Neuron (in vitro differentiated cells): ENCODE results near the gene RAB8A.
"Not testable (repeated sequence)": the region's sequence is repeated elsewhere in the genome, so short reads cannot be mapped to it uniquely, and the experiment has no call there.

Source experiments
- H2AFZ ChIP-seq: one replicate; pipeline ENCODE4 v1.6.1; 2013; ENCODE audit warnings: low read depth, mild to moderate bottlenecking, inconsistent platforms, low read length, moderate library complexity
- H3K27me3 ChIP-seq: one replicate; pipeline ENCODE4 v1.6.1; 2013; ENCODE audit warnings: low read length; ENCODE audit not compliant: insufficient read depth
- H3K36me3 ChIP-seq: one replicate; pipeline ENCODE4 v1.6.1; 2013; ENCODE audit warnings: low read length; ENCODE audit not compliant: insufficient read depth
- H3K4me1 ChIP-seq: one replicate; pipeline ENCODE4 v1.6.1; 2013; ENCODE audit warnings: low read length; ENCODE audit not compliant: insufficient read depth
- H3K4me3 ChIP-seq: 2 replicates; pipeline ENCODE4 v1.5.1; 2013; ENCODE audit warnings: mild to moderate bottlenecking, low read length, moderate library complexity
- H3K9me3 ChIP-seq: one replicate; pipeline ENCODE4 v1.6.1; 2013; ENCODE audit warnings: low read length

The RAB8A gene

GRCh38 chr19:16074488-16075365 is 37.0 kb upstream of the RAB8A start:
- H3K4me1 ChIP-seq = peaks cover 17% of the 10 kb centered on the region
- H3K9me3 ChIP-seq = no peaks in the 10 kb centered on the region
- no peaks in the 10 kb centered on the region for H3K27me3 ChIP-seq
- no peak overlapping the region for H3K4me3 ChIP-seq
- H2AFZ ChIP-seq = no peak overlapping the region
- no peaks in the 10 kb centered on the region for H3K36me3 ChIP-seq

- Histone ChIP-seq H3K4me3 (peak overlapping the region; percentile 56), H3K36me3 (no peaks in the 10 kb centered on the region), H3K27me3 (no peaks in the 10 kb centered on the region), H3K4me1 (peaks cover 17% of the 10 kb centered on the region), H2AFZ (peak overlapping the region; percentile 63), H3K9me3 (no peaks in the 10 kb centered on the region)
These were observed 36.1 kb upstream of the RAB8A start for GRCh38 chr19:16075430-16076153.

GRCh38 chr19:16076154-16076957 is 35.3 kb upstream of the RAB8A start, which contains the start of gene TPM4:
TSS of gene TPM4 (plus strand) at chr19:16076495. CDS start at chr19:16076566, 71 bp downstream.
- Histone ChIP-seq H3K27me3 (no peaks in the 10 kb centered on the region), H3K4me3 (peak within 1 kb of the TSS; percentile 56)

GRCh38 chr19:16076958-16077611 is 34.6 kb upstream of the RAB8A start:
- H3K4me3 ChIP-seq = peak overlapping the region; percentile 56
- H3K4me1 ChIP-seq = peaks cover 17% of the 10 kb centered on the region
- no peaks in the 10 kb centered on the region for H3K27me3 ChIP-seq
- H3K9me3 ChIP-seq = no peaks in the 10 kb centered on the region
- peaks cover 9% of the 10 kb centered on the region for H3K36me3 ChIP-seq
- peak overlapping the region; percentile 63 for H2AFZ ChIP-seq

More at GRCh38 chr19:16076154-16076957, 35.3 kb upstream of the RAB8A start, which contains the start of gene TPM4:
- H3K4me1 ChIP-seq = peaks cover 17% of the 10 kb centered on the region
- H3K36me3 ChIP-seq = peaks cover 5% of the 10 kb centered on the region
- no peaks in the 10 kb centered on the region for H3K9me3 ChIP-seq
- H2AFZ ChIP-seq = peak within 1 kb of the TSS; percentile 63

- Histone ChIP-seq H3K4me1 (peaks cover 17% of the 10 kb centered on the region), H3K9me3 (no peaks in the 10 kb centered on the region), H2AFZ (no peak overlapping the region), H3K36me3 (peaks cover 18% of the 10 kb centered on the region), H3K27me3 (no peaks in the 10 kb centered on the region), H3K4me3 (peak overlapping the region; percentile 56)
These were observed 33.5 kb upstream of the RAB8A start for GRCh38 chr19:16077984-16078758.

GRCh38 chr19:16078759-16079707 is 32.7 kb upstream of the RAB8A start:
- H3K9me3 ChIP-seq = no peaks in the 10 kb centered on the region
- H3K36me3 ChIP-seq = peaks cover 25% of the 10 kb centered on the region
- H3K4me3 ChIP-seq = peak overlapping the region; percentile 56
- peaks cover 17% of the 10 kb centered on the region for H3K4me1 ChIP-seq
- no peaks in the 10 kb centered on the region for H3K27me3 ChIP-seq
- no peak overlapping the region for H2AFZ ChIP-seq

GRCh38 chr19:16084067-16084685 is 27.5 kb upstream of the RAB8A start:
- Histone ChIP-seq H3K27me3 (no peaks in the 10 kb centered on the region), H3K9me3 (no peaks in the 10 kb centered on the region), H3K36me3 (peaks cover 67% of the 10 kb centered on the region), H3K4me3 (no peak overlapping the region), H2AFZ (no peak overlapping the region), H3K4me1 (peaks cover 3% of the 10 kb centered on the region)

- Histone ChIP-seq H2AFZ (no peak overlapping the region), H3K4me3 (no peak overlapping the region), H3K27me3 (no peaks in the 10 kb centered on the region), H3K4me1 (no peaks in the 10 kb centered on the region), H3K9me3 (no peaks in the 10 kb centered on the region), H3K36me3 (peaks cover 75% of the 10 kb centered on the region)
These were observed 26.6 kb upstream of the RAB8A start for GRCh38 chr19:16085115-16085514.

GRCh38 chr19:16087404-16087803 is 24.3 kb upstream of the RAB8A start:
- H3K36me3 ChIP-seq = peaks cover 85% of the 10 kb centered on the region
- H2AFZ ChIP-seq, H3K27me3 ChIP-seq, H3K9me3 ChIP-seq, H3K4me1 ChIP-seq, H3K4me3 ChIP-seq: not testable (repeated sequence)

- H3K27me3 ChIP-seq = no peaks in the 10 kb centered on the region
- H2AFZ ChIP-seq = no peak overlapping the region
- H3K4me1 ChIP-seq = no peaks in the 10 kb centered on the region
- no peaks in the 10 kb centered on the region for H3K9me3 ChIP-seq
- peaks cover 84% of the 10 kb centered on the region for H3K36me3 ChIP-seq
- H3K4me3 ChIP-seq = no peak overlapping the region
These were observed 23.7 kb upstream of the RAB8A start for GRCh38 chr19:16087940-16088339.
